WTC11 (cell line): ENCODE data around the gene KLF2. TPM values are rescaled to one million over a fixed set of nuclear protein-coding genes. Genes with fewer than 3 reads are reported as not detected.

ENCODE experiments used
- ATAC-seq: fragments of 200-7000 bp; cut with Tn5 transposase; 2 replicates; pipeline ENCODE4 v1.10.0; 2021; ENCODE audit warnings: mild to moderate bottlenecking, moderate library complexity
- CTCF ChIA-PET: fragments of 300-600 bp; sonication (Branson Sonifier 250); formaldehyde crosslinking; loops from one replicate; lab custom pipeline; 2021; ENCODE audit warnings: antibody characterized with exemption; lab: Charles Lee
- POLR2A ChIA-PET: fragments of 350-600 bp; sonication (Branson Sonifier 250); formaldehyde crosslinking; loops from one replicate; lab custom pipeline; 2021; ENCODE audit warnings: antibody characterized with exemption; lab: Charles Lee
- DNase-seq: peaks from one replicate; pipeline ENCODE4 v3.0.0; 2021; ENCODE audit warnings: low spot score
- H3K27ac Mint-ChIP-seq: 2 replicates; pipeline ENCODE4 v1.8.0; 2021; ENCODE audit warnings: mixed read lengths
- H3K27me3 Mint-ChIP-seq: 2 replicates; pipeline ENCODE4 v1.8.0; 2021; ENCODE audit warnings: low read depth, mild to moderate bottlenecking, moderate library complexity, mixed read lengths
- H3K36me3 Mint-ChIP-seq: 2 replicates; pipeline ENCODE4 v1.8.0; 2021; ENCODE audit warnings: mixed read lengths
- H3K4me1 Mint-ChIP-seq: 2 replicates; pipeline ENCODE4 v1.8.0; 2022; ENCODE audit warnings: mixed read lengths
- H3K4me3 Mint-ChIP-seq: 2 replicates; pipeline ENCODE4 v1.8.0; 2021; ENCODE audit warnings: mild to moderate bottlenecking, moderate library complexity, mixed read lengths
- H3K9me3 Mint-ChIP-seq: 2 replicates; pipeline ENCODE4 v1.8.0; 2021; ENCODE audit warnings: mixed read lengths
- AFF4 ChIP-seq: sonication (generic); formaldehyde crosslinking; IDR thresholded peaks from 2 replicates; pipeline ENCODE4 v1.8.1; 2023; ENCODE audit warnings: mild to moderate bottlenecking, missing genetic modification reagents, borderline replicate concordance
- CTCF ChIP-seq: fragments of 200-600 bp; IDR thresholded peaks from 2 replicates; pipeline ENCODE4 v1.8.0; 2022; ENCODE audit warnings: antibody characterized with exemption
- EMX1 ChIP-seq: fragments of 250-450 bp; sonication (Bioruptor Pico); IDR thresholded peaks from 2 replicates; pipeline ENCODE4 v1.8.0; 2021; ENCODE audit warnings: mild to moderate bottlenecking
- FOXJ3 ChIP-seq: sonication (generic); formaldehyde crosslinking; IDR thresholded peaks from 2 replicates; pipeline ENCODE4 v1.9.0; 2021; ENCODE audit warnings: missing genetic modification reagents, mild to moderate bottlenecking, borderline replicate concordance
- FOXK1 ChIP-seq: sonication (generic); formaldehyde crosslinking; IDR thresholded peaks from 2 replicates; pipeline ENCODE4 v1.8.0; 2022; ENCODE audit warnings: mild to moderate bottlenecking, moderate library complexity, missing genetic modification reagents
- KAT7 ChIP-seq: sonication (generic); formaldehyde crosslinking; IDR thresholded peaks from 2 replicates; pipeline ENCODE4 v1.8.1; 2023; ENCODE audit warnings: missing genetic modification reagents, mild to moderate bottlenecking, borderline replicate concordance
- MLX ChIP-seq: sonication (generic); formaldehyde crosslinking; IDR thresholded peaks from 2 replicates; pipeline ENCODE4 v1.8.1; 2023; ENCODE audit warnings: mild to moderate bottlenecking, missing genetic modification reagents, moderate library complexity
- MXD4 ChIP-seq: fragments of 250-450 bp; sonication (Bioruptor Pico); IDR thresholded peaks from 2 replicates; pipeline ENCODE4 v1.8.0; 2021; ENCODE audit warnings: mild to moderate bottlenecking, moderate library complexity, borderline replicate concordance
- NFATC4 ChIP-seq: fragments of 250-450 bp; sonication (Bioruptor Pico); IDR thresholded peaks from 2 replicates; pipeline ENCODE4 v1.9.0; 2021; ENCODE audit warnings: mild to moderate bottlenecking
- PRRX2 ChIP-seq: fragments of 250-450 bp; sonication (Bioruptor Pico); IDR thresholded peaks from 2 replicates; pipeline ENCODE4 v1.8.0; 2021; ENCODE audit warnings: mild to moderate bottlenecking
- SOX15 ChIP-seq: fragments of 250-450 bp; sonication (Bioruptor Pico); IDR thresholded peaks from 2 replicates; pipeline ENCODE4 v1.9.0; 2021; ENCODE audit warnings: mild to moderate bottlenecking
- ZMAT4 ChIP-seq: fragments of 250-450 bp; sonication (Bioruptor Pico); IDR thresholded peaks from 2 replicates; pipeline ENCODE4 v1.9.0; 2021; ENCODE audit warnings: mild to moderate bottlenecking
- ZNF317 ChIP-seq: sonication (generic); formaldehyde crosslinking; IDR thresholded peaks from 2 replicates; pipeline ENCODE4 v1.8.1; 2023; ENCODE audit warnings: low read depth, mild to moderate bottlenecking, moderate library complexity, missing genetic modification reagents, borderline replicate concordance
- ZNF425 ChIP-seq: fragments of 250-450 bp; sonication (Bioruptor Pico); conservative IDR thresholded peaks from 2 replicates; pipeline ENCODE4 v1.9.0; 2021; ENCODE audit warnings: mild to moderate bottlenecking
- total RNA-seq: library from RNA; stranded (reverse); gene quantifications from 3 replicates; pipeline ENCODE4 v1.2.3, GENCODE V29; 2021

The KLF2 gene
- total RNA-seq, 1 experiment from 2014 or later = 1.1 TPM

- Mint-ChIP-seq H3K36me3 (no peaks in the 10 kb centered on the region), H3K4me1 (no peaks in the 10 kb centered on the region), H3K9me3 (no peaks in the 10 kb centered on the region), H3K27ac (no peak overlapping the region), H3K4me3 (no peak overlapping the region), H3K27me3 (no peaks in the 10 kb centered on the region)
- DNase-seq (no peak), ATAC-seq (no peak)
- ChIA-PET CTCF (no interaction called here), POLR2A (no interaction called here)
- TF ChIP-seq FOXJ3 (CRISPR knock-in tag) = no peak
- TF ChIP-seq CTCF = no peak
- TF ChIP-seq AFF4 (CRISPR knock-in tag) = no peak
These were observed 27.9 kb upstream of the KLF2 start for GRCh38 chr19:16296713-16297112.

GRCh38 chr19:16297575-16298178, 26.9 kb upstream of the KLF2 start:
- Mint-ChIP-seq H3K4me1 (no peaks in the 10 kb centered on the region), H3K27ac (no peak overlapping the region), H3K9me3 (no peaks in the 10 kb centered on the region), H3K36me3 (no peaks in the 10 kb centered on the region), H3K27me3 (no peaks in the 10 kb centered on the region), H3K4me3 (no peak overlapping the region)
- ATAC-seq = no peak
- ChIA-PET CTCF (no interaction called here), POLR2A (no interaction called here)
- TF ChIP-seq SOX15 (CRISPR knock-in tag) = no peak
- TF ChIP-seq ZNF317 (CRISPR knock-in tag) = no peak
- TF ChIP-seq FOXK1 (CRISPR knock-in tag) = no peak
- no peak for TF ChIP-seq PRRX2
- TF ChIP-seq EMX1 (CRISPR knock-in tag) = no peak
- no peak for TF ChIP-seq CTCF
- TF ChIP-seq NFATC4 (CRISPR knock-in tag) = no peak
- no peak for TF ChIP-seq AFF4 (CRISPR knock-in tag)
- no peak for TF ChIP-seq MXD4 (CRISPR knock-in tag)
- no peak for TF ChIP-seq FOXJ3 (CRISPR knock-in tag)
- TF ChIP-seq MLX (CRISPR knock-in tag) = no peak
- no peak for TF ChIP-seq KAT7
- no peak for TF ChIP-seq ZMAT4
- no peak for TF ChIP-seq ZNF425
- no peak for DNase-seq
